ENCODE results near the gene AK8. TPM values are rescaled to one million over a fixed set of nuclear protein-coding genes. Genes with fewer than 3 reads are reported as not detected.
A peak's percentile ranks its signal among the peaks of the same experiment; 100 is the strongest.

AK8 gene
- total and polyA plus RNA-seq, 9 of the 15 experiments (the other 6 are each of a cell fraction or from before 2014, with no cell fraction given), result 0.06 to 0.37 TPM; not detected in 7

DNA sequence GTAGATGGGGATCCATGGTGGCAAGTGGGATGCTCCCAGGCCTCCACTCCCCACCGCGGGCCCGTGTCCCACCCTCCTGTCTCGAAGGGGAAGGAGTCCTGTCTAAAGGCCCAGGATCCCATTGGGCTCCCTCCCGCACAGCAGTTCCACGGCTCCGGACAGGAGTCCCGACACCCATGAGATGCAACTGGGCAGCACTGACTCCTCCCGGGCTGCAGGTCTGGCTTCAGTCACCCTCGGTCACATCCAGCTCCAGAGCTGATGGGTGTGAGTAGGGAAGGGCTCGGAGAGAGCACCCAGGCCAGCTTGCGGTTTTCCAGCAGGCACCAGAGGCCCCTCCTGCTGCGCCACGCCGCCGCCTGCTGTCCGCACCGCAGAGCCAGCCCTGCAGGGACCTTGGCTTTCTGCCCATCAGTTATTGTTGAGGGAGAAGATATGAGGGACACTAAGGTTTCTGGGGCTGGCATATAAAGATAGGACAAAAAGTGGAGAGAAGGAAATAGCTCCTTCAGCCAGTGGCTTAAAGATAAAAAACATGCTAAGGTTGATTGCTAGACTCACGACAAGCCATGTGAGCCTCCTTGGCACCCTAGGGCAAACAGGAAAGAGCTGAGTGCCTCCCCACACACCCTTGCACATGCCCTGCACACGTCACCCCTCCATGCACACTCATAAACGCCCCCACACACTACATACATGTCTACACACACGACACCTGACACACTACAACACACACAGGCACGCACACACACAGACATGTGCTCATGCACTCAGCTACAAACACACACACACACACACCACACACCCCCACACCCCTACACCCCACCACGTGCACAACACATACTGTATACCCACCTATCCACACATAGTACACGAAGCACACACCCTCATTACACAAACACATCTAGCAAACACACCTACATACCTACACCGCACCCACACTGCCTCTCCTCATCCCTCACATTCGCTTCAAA is 79.0 kb downstream of the AK8 start (continued):
- TF ChIP-seq SMC3 (conservative IDR thresholded peaks at IDR 0.05; ENCODE audit: insufficient read depth, low read depth, low read length), result peak; percentile 40; the same call in 1 of the 2 replicates
- no peak for TF ChIP-seq TCFL5 (CRISPR knock-in tag; conservative IDR thresholded peaks at IDR 0.05)
- TF ChIP-seq ZNF395 (CRISPR knock-in tag; IDR thresholded peaks at IDR 0.05), result peak; percentile 86; the same call in 1 of the 2 replicates
- TF ChIP-seq ZBTB11 (CRISPR knock-in tag; IDR thresholded peaks at IDR 0.05), result peak in 1 of 3 experiments; percentile 84; a peak in 2 of 6 replicates
- TF ChIP-seq KDM4B (IDR thresholded peaks at IDR 0.05; ENCODE audit: borderline replicate concordance in 2 of 2, low read depth in 1 of 2), result peak in 1 of 2 experiments; percentile 29; a peak in 1 of 4 replicates
- TF ChIP-seq HNRNPUL1 (IDR thresholded peaks at IDR 0.05; ENCODE audit: low read length), result no peak
- TF ChIP-seq CREB1 (IDR thresholded peaks at IDR 0.05), result peak; percentile 50; the same call in 1 of the 2 replicates
- peak; percentile 61; the same call in 1 of the 2 replicates for TF ChIP-seq CREB1 (CRISPR knock-in tag; IDR thresholded peaks at IDR 0.05)
- TF ChIP-seq, protein P1, sequence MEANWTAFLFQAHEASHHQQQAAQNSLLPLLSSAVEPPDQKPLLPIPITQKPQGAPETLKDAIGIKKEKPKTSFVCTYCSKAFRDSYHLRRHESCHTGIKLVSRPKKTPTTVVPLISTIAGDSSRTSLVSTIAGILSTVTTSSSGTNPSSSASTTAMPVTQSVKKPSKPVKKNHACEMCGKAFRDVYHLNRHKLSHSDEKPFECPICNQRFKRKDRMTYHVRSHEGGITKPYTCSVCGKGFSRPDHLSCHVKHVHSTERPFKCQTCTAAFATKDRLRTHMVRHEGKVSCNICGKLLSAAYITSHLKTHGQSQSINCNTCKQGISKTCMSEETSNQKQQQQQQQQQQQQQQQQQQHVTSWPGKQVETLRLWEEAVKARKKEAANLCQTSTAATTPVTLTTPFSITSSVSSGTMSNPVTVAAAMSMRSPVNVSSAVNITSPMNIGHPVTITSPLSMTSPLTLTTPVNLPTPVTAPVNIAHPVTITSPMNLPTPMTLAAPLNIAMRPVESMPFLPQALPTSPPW (CRISPR knock-in tag; IDR thresholded peaks at IDR 0.05), result peak; percentile 80
- TF ChIP-seq RREB1 (CRISPR knock-in tag; IDR thresholded peaks at IDR 0.05), result no peak
- no peak for TF ChIP-seq ZNF184 (CRISPR knock-in tag; IDR thresholded peaks at IDR 0.05)
- no peak for TF ChIP-seq NFE2L1 (tag; IDR thresholded peaks at IDR 0.05; ENCODE audit: borderline replicate concordance, low read depth)

All from K562 (cell line).